ENCODE results near the gene CST7. TPM values are rescaled to one million over a fixed set of nuclear protein-coding genes. Genes with fewer than 3 reads are reported as not detected.
"Not testable (repeated sequence)": the region's sequence is repeated elsewhere in the genome, so short reads cannot be mapped to it uniquely, and the experiment has no call there.

Gene CST7
- total and polyA plus RNA-seq, 2 donors from 2014 or later: 1.4 to 3.7 TPM

DNA sequence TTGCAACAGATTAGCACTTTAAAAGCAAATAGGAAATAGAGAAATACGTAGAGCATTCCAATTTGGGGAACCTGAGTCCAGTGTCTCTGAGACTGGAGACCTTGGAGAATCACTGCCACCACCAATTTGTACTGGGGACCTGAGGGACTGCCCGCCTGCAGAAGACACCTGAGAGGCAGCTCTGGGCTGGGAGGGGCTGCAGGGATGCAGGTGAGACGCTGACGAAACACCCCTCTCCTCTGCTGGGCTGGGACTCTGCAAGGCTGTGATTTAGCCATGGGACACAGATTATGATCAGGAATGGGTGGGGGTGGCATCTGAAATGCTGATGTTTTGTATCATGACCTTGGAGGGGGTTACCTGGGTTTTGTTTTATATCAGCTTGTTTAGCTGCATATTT lies 50.5 kb downstream of the CST7 start:
- Histone ChIP-seq H3K9ac (ENCODE audit: low read length in 3 of 3) (no peak overlapping the region), H3K27me3 (ENCODE audit: control insufficient read depth, insufficient read depth, low read length) (no peaks in the 10 kb centered on the region), H3K27ac (ENCODE audit: low read depth in 2 of 2, low read length in 2 of 2) (peak overlapping the region in 1 of 2 donors; percentile 48), H3K36me3 (ENCODE audit: control insufficient read depth in 2 of 3, insufficient read depth in 3 of 3, low read length in 3 of 3) (peaks cover 0 to 2% (median 0%) of the 10 kb centered on the region in 3 donors), H3K9me3 (ENCODE audit: control insufficient read depth in 2 of 3, insufficient read depth in 1 of 3, low read length in 3 of 3) (no peaks in the 10 kb centered on the region), H3K4me1 (ENCODE audit: control insufficient read depth in 2 of 3, insufficient read depth in 2 of 3, low read depth in 1 of 3, low read length in 3 of 3) (peaks cover 0 to 7% (median 0%) of the 10 kb centered on the region in 3 donors), H3K4me3 (ENCODE audit: low read length in 3 of 3) (no peak overlapping the region)
- intact Hi-C loops (cut with DNase I): loop anchor here (5.0 to 10.0 kb wide), 2 partner anchors 63 to 175 kb away; no protein-coding TSS in a partner anchor
- peak in 1 of 5 donors; percentile 55 for DNase-seq
- TF ChIP-seq, protein P1, sequence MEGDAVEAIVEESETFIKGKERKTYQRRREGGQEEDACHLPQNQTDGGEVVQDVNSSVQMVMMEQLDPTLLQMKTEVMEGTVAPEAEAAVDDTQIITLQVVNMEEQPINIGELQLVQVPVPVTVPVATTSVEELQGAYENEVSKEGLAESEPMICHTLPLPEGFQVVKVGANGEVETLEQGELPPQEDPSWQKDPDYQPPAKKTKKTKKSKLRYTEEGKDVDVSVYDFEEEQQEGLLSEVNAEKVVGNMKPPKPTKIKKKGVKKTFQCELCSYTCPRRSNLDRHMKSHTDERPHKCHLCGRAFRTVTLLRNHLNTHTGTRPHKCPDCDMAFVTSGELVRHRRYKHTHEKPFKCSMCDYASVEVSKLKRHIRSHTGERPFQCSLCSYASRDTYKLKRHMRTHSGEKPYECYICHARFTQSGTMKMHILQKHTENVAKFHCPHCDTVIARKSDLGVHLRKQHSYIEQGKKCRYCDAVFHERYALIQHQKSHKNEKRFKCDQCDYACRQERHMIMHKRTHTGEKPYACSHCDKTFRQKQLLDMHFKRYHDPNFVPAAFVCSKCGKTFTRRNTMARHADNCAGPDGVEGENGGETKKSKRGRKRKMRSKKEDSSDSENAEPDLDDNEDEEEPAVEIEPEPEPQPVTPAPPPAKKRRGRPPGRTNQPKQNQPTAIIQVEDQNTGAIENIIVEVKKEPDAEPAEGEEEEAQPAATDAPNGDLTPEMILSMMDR (IDR thresholded peaks at IDR 0.05; ENCODE audit: borderline replicate concordance, extremely low read depth, insufficient read depth): no peak
- no peak for FAIRE-seq

DNA sequence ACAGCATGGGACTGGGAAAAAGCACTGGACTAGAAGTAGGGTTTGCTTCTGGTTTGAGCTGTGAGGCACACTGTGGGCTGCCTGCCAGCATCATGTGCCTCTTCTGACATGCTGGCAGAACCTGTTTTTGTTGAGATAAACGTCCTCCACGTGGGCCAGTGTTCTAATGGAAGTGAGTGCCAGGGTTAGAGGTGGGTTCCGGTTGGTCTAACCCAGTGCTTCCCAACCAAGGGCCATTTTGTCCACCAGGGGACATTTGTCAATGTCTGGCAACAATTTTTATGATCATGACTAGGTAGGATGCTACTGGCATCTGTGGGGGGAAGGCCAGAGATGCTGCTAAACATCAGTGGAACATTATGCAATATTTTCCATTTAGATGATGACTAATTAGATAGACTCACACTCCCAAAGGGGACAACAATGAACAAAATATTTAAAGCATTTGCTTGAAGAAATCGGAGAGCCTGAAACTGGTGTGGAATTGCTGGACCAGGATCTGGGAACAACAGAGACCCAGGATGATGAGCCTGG lies 51.3 kb downstream of the CST7 start:
- H3K9ac ChIP-seq (ENCODE audit: low read length in 3 of 3): no peak overlapping the region
- peak overlapping the region in 1 of 2 donors; percentile 48 for H3K27ac ChIP-seq (ENCODE audit: low read depth in 2 of 2, low read length in 2 of 2)
- peak in 4 of 5 donors; percentile 13 to 89 (median 30) for DNase-seq

DNA sequence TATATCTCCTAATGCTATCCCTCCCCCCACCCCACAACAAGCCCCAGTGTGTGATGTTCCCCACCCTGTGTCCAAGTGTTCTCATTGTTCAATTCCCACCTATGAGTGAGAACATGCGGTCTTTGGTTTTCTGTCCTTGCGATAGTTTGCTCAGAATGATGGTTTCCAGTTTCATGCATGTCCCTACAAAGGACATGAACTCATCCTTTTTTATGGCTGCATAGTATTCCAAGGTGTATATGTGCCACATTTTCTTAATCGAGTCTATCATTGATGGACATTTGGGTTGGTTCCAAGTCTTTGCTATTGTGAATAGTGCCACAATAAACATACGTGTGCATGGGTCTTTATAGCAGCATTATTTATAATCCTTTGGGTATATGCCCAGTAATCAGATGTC lies 52.3 kb downstream of the CST7 start:
- intact Hi-C loops (cut with DNase I): not testable (repeated sequence)

More for the DNA sequence above, 51.3 kb downstream of the CST7 start:
- no peak overlapping the region for H3K4me3 ChIP-seq (ENCODE audit: low read length in 3 of 3)
- peaks cover 0 to 3% (median 2%) of the 10 kb centered on the region in 3 donors for H3K4me1 ChIP-seq (ENCODE audit: control insufficient read depth in 2 of 3, insufficient read depth in 2 of 3, low read depth in 1 of 3, low read length in 3 of 3)
- intact Hi-C loops (cut with DNase I): no loop called here
- H3K27me3 ChIP-seq (ENCODE audit: control insufficient read depth, insufficient read depth, low read length): no peaks in the 10 kb centered on the region
- FAIRE-seq: no peak
- TF ChIP-seq, protein P1 (IDR thresholded peaks at IDR 0.05; ENCODE audit: borderline replicate concordance, extremely low read depth, insufficient read depth): no peak
- no peaks in the 10 kb centered on the region for H3K9me3 ChIP-seq (ENCODE audit: control insufficient read depth in 2 of 3, insufficient read depth in 1 of 3, low read length in 3 of 3)
- peaks cover 0 to 2% (median 0%) of the 10 kb centered on the region in 3 donors for H3K36me3 ChIP-seq (ENCODE audit: control insufficient read depth in 2 of 3, insufficient read depth in 3 of 3, low read length in 3 of 3)

DNA sequence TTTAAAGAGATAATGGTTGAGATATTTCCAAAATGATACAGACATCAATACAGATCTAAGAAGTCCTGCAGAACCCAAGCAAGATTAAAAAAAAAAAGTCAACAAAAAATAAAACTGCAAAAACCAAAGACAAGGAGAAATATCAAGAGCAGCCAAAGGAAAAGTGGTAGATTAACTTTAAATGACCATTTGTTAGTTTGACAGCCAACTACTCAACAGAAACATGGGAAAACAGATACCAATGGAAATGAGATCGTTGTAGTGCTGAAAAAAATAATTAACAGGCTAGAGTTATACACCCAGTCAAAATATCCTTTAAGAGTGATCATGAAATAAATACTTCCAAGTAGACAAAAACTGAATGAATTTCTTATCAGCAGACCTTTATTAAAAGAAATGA lies 53.9 kb downstream of the CST7 start:
- intact Hi-C loops (cut with DNase I): no loop called here
- TF ChIP-seq, protein P1 (IDR thresholded peaks at IDR 0.05; ENCODE audit: borderline replicate concordance, extremely low read depth, insufficient read depth): no peak
- no peak for FAIRE-seq

More for the DNA sequence above, 52.3 kb downstream of the CST7 start:
- H3K4me3 ChIP-seq (ENCODE audit: low read length in 3 of 3); H3K27ac ChIP-seq (ENCODE audit: low read depth in 2 of 2, low read length in 2 of 2); H3K4me1 ChIP-seq (ENCODE audit: control insufficient read depth in 2 of 3, insufficient read depth in 2 of 3, low read depth in 1 of 3, low read length in 3 of 3); H3K36me3 ChIP-seq (ENCODE audit: control insufficient read depth in 2 of 3, insufficient read depth in 3 of 3, low read length in 3 of 3); DNase-seq; H3K9me3 ChIP-seq (ENCODE audit: control insufficient read depth in 2 of 3, insufficient read depth in 1 of 3, low read length in 3 of 3); H3K27me3 ChIP-seq (ENCODE audit: control insufficient read depth, insufficient read depth, low read length); FAIRE-seq; H3K9ac ChIP-seq (ENCODE audit: low read length in 3 of 3): not testable (repeated sequence)

More for the DNA sequence above, 53.9 kb downstream of the CST7 start:
- H3K36me3 ChIP-seq (ENCODE audit: control insufficient read depth in 2 of 3, insufficient read depth in 3 of 3, low read length in 3 of 3): peaks cover 0 to 25% (median 15%) of the 10 kb centered on the region in 3 donors
- DNase-seq: no peak
- peaks cover 0 to 7% (median 6%) of the 10 kb centered on the region in 3 donors for H3K4me1 ChIP-seq (ENCODE audit: control insufficient read depth in 2 of 3, insufficient read depth in 2 of 3, low read depth in 1 of 3, low read length in 3 of 3)
- H3K27me3 ChIP-seq (ENCODE audit: control insufficient read depth, insufficient read depth, low read length): no peaks in the 10 kb centered on the region
- no peak overlapping the region for H3K9ac ChIP-seq (ENCODE audit: low read length in 3 of 3)
- H3K9me3 ChIP-seq (ENCODE audit: control insufficient read depth in 2 of 3, insufficient read depth in 1 of 3, low read length in 3 of 3): no peaks in the 10 kb centered on the region
- H3K27ac ChIP-seq (ENCODE audit: low read depth in 2 of 2, low read length in 2 of 2): no peak overlapping the region
- H3K4me3 ChIP-seq (ENCODE audit: low read length in 3 of 3): no peak overlapping the region
